Endodermal cell (in vitro differentiated cells): ENCODE measurements around the gene PLPP4. TPM values are rescaled to one million over a fixed set of nuclear protein-coding genes. Genes with fewer than 3 reads are reported as not detected.

ENCODE experiments used
- DNase-seq: peaks from one replicate; pipeline ENCODE4 v3.0.0-alpha.2; 2017
- H3K27ac ChIP-seq: 2 replicates; pipeline ENCODE4 v1.5.1; 2013; ENCODE audit warnings: mild to moderate bottlenecking, low read depth, low read length, moderate library complexity
- H3K27me3 ChIP-seq: 2 replicates; pipeline ENCODE4 v1.6.1; 2013; ENCODE audit warnings: mild to moderate bottlenecking, low read length, moderate library complexity; ENCODE audit not compliant: insufficient read depth, control insufficient read depth, poor library complexity, severe bottlenecking
- H3K36me3 ChIP-seq: 2 replicates; pipeline ENCODE4 v1.7.0; 2013; ENCODE audit warnings: mild to moderate bottlenecking, low read length, moderate library complexity; ENCODE audit not compliant: control insufficient read depth, insufficient read depth
- H3K4me1 ChIP-seq: one replicate; pipeline ENCODE4 v1.7.0; 2013; ENCODE audit warnings: low read length; ENCODE audit not compliant: control insufficient read depth, insufficient read depth
- H3K4me3 ChIP-seq: 2 replicates; pipeline ENCODE4 v1.5.1; 2013; ENCODE audit warnings: mild to moderate bottlenecking, low read length, moderate library complexity
- H3K9ac ChIP-seq: 2 replicates; pipeline ENCODE4 v1.6.1; 2013; ENCODE audit warnings: mild to moderate bottlenecking, low read length, moderate library complexity; ENCODE audit not compliant: poor library complexity, severe bottlenecking; ENCODE audit errors: extremely low read depth
- H3K9me3 ChIP-seq: 2 replicates; pipeline ENCODE4 v1.6.1; 2013; ENCODE audit warnings: mild to moderate bottlenecking, low read length, moderate library complexity; ENCODE audit not compliant: control insufficient read depth
- H3K27ac Mint-ChIP-seq: 2 replicates; pipeline ENCODE4 v1.8.0; 2020; ENCODE audit warnings: mixed read lengths
- H3K27me3 Mint-ChIP-seq: 2 replicates; pipeline ENCODE4 v1.8.0; 2021; ENCODE audit warnings: mild to moderate bottlenecking, mixed read lengths; ENCODE audit not compliant: insufficient read depth
- H3K36me3 Mint-ChIP-seq: 2 replicates; pipeline ENCODE4 v1.8.0; 2020; ENCODE audit warnings: low read depth, mixed read lengths
- H3K4me1 Mint-ChIP-seq: 2 replicates; pipeline ENCODE4 v1.8.0; 2020; ENCODE audit warnings: mixed read lengths
- H3K4me3 Mint-ChIP-seq: 2 replicates; pipeline ENCODE4 v1.8.0; 2020; ENCODE audit warnings: mild to moderate bottlenecking, moderate library complexity, mixed read lengths
- H3K9me3 Mint-ChIP-seq: 2 replicates; pipeline ENCODE4 v1.8.0; 2020; ENCODE audit warnings: mild to moderate bottlenecking, mixed read lengths
- WGBS, 2 experiments: methylation state at CpG; one replicate each; pipeline versions ENCODE4 v1.1.5 to v1.1.7; 2013; ENCODE audit warnings: missing lambda C conversion rate in 2 of 2, mixed read lengths in 1 of 2; ENCODE audit not compliant: insufficient coverage in 1 of 2, insufficient read length in 1 of 2; 5-methylcytosine and 5-hydroxymethylcytosine counted together
- total RNA-seq, 2 donors: library from RNA; stranded (reverse); fragmentation: NEBNext Ultra II Directional in 1 of 2; extraction: Animal tissue kit (Norgen Biotek cat#: 25700) in 1 of 2; gene quantifications; 2 replicates in 1 of 2; 3 replicates in 1 of 2; pipeline ENCODE4 v1.2.1, GENCODE V29; 2021
- TF ChIP-seq, protein P1 (sequence below): fragments of 200-600 bp; sonication (generic); conservative IDR thresholded peaks from 2 replicates; pipeline ENCODE4 v1.5.0; 2021; ENCODE audit warnings: antibody characterized with exemption, mild to moderate bottlenecking

PLPP4 gene
- total RNA-seq, 2 donors from 2014 or later = 8.7 to 14.4 TPM

DNA sequence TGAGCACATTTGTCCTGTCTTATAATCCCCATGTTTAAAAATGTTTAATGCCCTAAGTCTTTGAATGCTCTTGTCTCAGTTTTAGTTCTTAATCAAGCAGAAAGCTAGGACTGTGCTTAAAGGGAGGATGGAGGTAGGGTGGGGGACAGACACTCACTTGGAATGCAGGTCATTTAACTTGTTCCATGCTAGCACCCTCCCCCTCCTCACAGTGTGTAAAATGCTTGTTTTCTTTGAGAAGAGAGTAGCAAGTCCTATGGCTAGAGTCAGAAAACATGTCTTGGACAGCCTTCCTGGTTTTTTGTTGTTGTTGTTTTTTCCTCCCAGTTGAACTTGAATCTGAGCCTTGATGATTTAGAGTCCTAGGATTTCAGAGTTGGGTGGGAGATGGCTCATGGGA lies 114.2 kb downstream of the PLPP4 start:
- no peak for DNase-seq
- Mint-ChIP-seq H3K36me3 (peaks cover 8% of the 10 kb centered on the region), H3K4me3 (no peak overlapping the region), H3K4me1 (peaks cover 2% of the 10 kb centered on the region), H3K27me3 (no peaks in the 10 kb centered on the region), H3K27ac (no peak overlapping the region), H3K9me3 (no peaks in the 10 kb centered on the region)
- no peak overlapping the region for H3K4me3 ChIP-seq
- H3K27ac ChIP-seq = no peak overlapping the region
- no peaks in the 10 kb centered on the region for H3K9me3 ChIP-seq
- no peaks in the 10 kb centered on the region for H3K27me3 ChIP-seq
- H3K36me3 ChIP-seq = no peaks in the 10 kb centered on the region
- no peak overlapping the region for H3K9ac ChIP-seq
- no peaks in the 10 kb centered on the region for H3K4me1 ChIP-seq
- TF ChIP-seq, protein P1, sequence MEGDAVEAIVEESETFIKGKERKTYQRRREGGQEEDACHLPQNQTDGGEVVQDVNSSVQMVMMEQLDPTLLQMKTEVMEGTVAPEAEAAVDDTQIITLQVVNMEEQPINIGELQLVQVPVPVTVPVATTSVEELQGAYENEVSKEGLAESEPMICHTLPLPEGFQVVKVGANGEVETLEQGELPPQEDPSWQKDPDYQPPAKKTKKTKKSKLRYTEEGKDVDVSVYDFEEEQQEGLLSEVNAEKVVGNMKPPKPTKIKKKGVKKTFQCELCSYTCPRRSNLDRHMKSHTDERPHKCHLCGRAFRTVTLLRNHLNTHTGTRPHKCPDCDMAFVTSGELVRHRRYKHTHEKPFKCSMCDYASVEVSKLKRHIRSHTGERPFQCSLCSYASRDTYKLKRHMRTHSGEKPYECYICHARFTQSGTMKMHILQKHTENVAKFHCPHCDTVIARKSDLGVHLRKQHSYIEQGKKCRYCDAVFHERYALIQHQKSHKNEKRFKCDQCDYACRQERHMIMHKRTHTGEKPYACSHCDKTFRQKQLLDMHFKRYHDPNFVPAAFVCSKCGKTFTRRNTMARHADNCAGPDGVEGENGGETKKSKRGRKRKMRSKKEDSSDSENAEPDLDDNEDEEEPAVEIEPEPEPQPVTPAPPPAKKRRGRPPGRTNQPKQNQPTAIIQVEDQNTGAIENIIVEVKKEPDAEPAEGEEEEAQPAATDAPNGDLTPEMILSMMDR = no peak

DNA sequence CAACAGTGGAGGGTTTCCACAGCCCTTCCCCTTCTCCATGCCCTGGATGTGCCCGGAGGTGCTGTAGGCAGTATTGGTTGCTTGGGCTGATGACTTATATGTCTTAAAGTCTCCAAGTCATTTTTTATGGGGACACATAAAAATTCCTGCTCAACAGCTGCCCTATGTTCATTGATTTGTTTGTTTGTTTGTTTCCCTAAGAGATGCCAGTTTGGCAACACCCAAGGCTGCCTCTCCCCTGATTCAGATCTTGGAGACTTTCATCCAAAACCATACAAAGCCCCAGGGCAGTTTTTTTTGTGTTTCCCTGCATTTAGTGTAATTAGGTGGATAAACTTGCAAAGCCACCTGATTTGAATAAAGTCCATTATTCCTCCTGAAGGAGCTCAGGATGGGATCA lies 115.3 kb downstream of the PLPP4 start:
- H3K4me3 Mint-ChIP-seq = no peak overlapping the region
- H3K27ac Mint-ChIP-seq = no peak overlapping the region
- H3K27me3 ChIP-seq = no peaks in the 10 kb centered on the region
- H3K27me3 Mint-ChIP-seq = no peaks in the 10 kb centered on the region
- H3K27ac ChIP-seq = no peak overlapping the region
- TF ChIP-seq, protein P1 = no peak
- no peak overlapping the region for H3K4me3 ChIP-seq
- H3K9me3 ChIP-seq = no peaks in the 10 kb centered on the region
- peaks cover 11% of the 10 kb centered on the region for H3K36me3 Mint-ChIP-seq
- H3K9ac ChIP-seq = no peak overlapping the region
- peaks cover 1% of the 10 kb centered on the region for H3K4me1 Mint-ChIP-seq
- DNase-seq = no peak
- no peaks in the 10 kb centered on the region for H3K36me3 ChIP-seq
- H3K4me1 ChIP-seq = no peaks in the 10 kb centered on the region
- no peaks in the 10 kb centered on the region for H3K9me3 Mint-ChIP-seq
- WGBS, 2 experiments = 88% methylated on average over 1 of the region's 1 CpG; no CpG with 5 or more reads in 1 of the 2 experiments

DNA sequence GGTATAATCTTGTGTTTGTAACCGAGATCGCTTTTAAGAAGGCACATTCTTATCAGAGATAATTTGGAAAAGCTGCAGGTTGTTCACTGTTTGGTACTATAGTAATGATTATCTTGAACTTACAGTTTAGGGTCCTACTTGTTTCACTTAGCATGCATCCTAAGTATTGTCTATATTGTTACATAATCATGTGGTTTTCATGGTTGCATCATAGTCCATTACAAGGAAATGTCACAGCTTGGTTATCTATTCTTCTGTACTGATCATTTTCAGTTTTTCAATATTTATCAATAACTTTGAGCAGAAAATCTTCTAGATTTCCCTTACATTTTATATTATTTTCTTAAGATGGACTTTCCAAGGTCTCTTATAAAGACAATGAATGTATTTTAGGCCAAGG lies 116.3 kb downstream of the PLPP4 start:
- no peak overlapping the region for H3K27ac ChIP-seq
- Mint-ChIP-seq H3K4me3 (no peak overlapping the region), H3K27ac (no peak overlapping the region), H3K4me1 (no peaks in the 10 kb centered on the region), H3K27me3 (no peaks in the 10 kb centered on the region), H3K36me3 (peaks cover 11% of the 10 kb centered on the region), H3K9me3 (no peaks in the 10 kb centered on the region)
- WGBS, 2 experiments = 89% methylated on average over 2 of the region's 2 CpGs; no CpG with 5 or more reads in 1 of the 2 experiments
- H3K4me3 ChIP-seq = no peak overlapping the region
- no peak for DNase-seq
- H3K27me3 ChIP-seq = no peaks in the 10 kb centered on the region
- TF ChIP-seq, protein P1 = no peak
- H3K4me1 ChIP-seq = no peaks in the 10 kb centered on the region
- no peaks in the 10 kb centered on the region for H3K36me3 ChIP-seq
- no peak overlapping the region for H3K9ac ChIP-seq
- no peaks in the 10 kb centered on the region for H3K9me3 ChIP-seq
